CD4-positive, CD25-positive, alpha-beta regulatory T cell (primary cell): Measurements from ENCODE around the gene MORN1. TPM values are rescaled to one million over a fixed set of nuclear protein-coding genes. Genes with fewer than 3 reads are reported as not detected.

ENCODE experiments used
- ATAC-seq, 2 donors: fragments of 150-1000 bp; cut with Tn5 transposase; one replicate each; pipeline ENCODE4 v1.10.0; 2021; ENCODE audit warnings: low read depth in 2 of 2, moderate number of reproducible peaks in 2 of 2, moderate library complexity in 1 of 2
- DNase-seq, 3 donors: peaks; one replicate each; pipeline versions ENCODE4 v3.0.0 to v3.0.0-alpha.2; 2012 to 2022; ENCODE audit warnings: mixed read lengths in 1 of 3
- H3K27ac ChIP-seq: one replicate; pipeline ENCODE4 v1.7.0; 2013; ENCODE audit warnings: mild to moderate bottlenecking, low read length; ENCODE audit not compliant: insufficient read depth, poor library complexity, severe bottlenecking
- H3K27me3 ChIP-seq: one replicate; pipeline ENCODE4 v1.7.0; 2013; ENCODE audit warnings: low read length; ENCODE audit not compliant: control insufficient read depth, insufficient read depth
- H3K36me3 ChIP-seq: one replicate; pipeline ENCODE4 v1.7.0; 2013; ENCODE audit warnings: mild to moderate bottlenecking, low read length, moderate library complexity; ENCODE audit not compliant: control insufficient read depth, insufficient read depth
- H3K4me1 ChIP-seq: 2 replicates; pipeline ENCODE4 v1.7.0; 2013; ENCODE audit warnings: mild to moderate bottlenecking, low read length; ENCODE audit not compliant: insufficient read depth, control insufficient read depth, poor library complexity, severe bottlenecking
- H3K4me3 ChIP-seq: one replicate; pipeline ENCODE4 v1.7.0; 2013; ENCODE audit warnings: low read depth, mild to moderate bottlenecking, low read length, moderate library complexity
- H3K9me3 ChIP-seq, 2 experiments: 1 replicate in 1 of 2; 2 replicates in 1 of 2; pipeline ENCODE4 v1.7.0; 2013; ENCODE audit warnings: low read length in 2 of 2, mild to moderate bottlenecking in 1 of 2, moderate library complexity in 1 of 2; ENCODE audit not compliant: control insufficient read depth in 2 of 2
- H3K27ac Mint-ChIP-seq, 3 donors: one replicate each; pipeline ENCODE4 v1.8.0; 2020 to 2022; ENCODE audit warnings: mild to moderate bottlenecking in 3 of 3, mixed read lengths in 3 of 3, moderate library complexity in 2 of 3
- H3K27me3 Mint-ChIP-seq: one replicate; pipeline ENCODE4 v1.8.0; 2022; ENCODE audit warnings: mild to moderate bottlenecking, mixed read lengths
- H3K36me3 Mint-ChIP-seq: one replicate; pipeline ENCODE4 v1.8.0; 2020; ENCODE audit warnings: mixed read lengths
- H3K4me1 Mint-ChIP-seq, 4 donors: one replicate each; pipeline ENCODE4 v1.8.0; 2020 to 2022; ENCODE audit warnings: mixed read lengths in 4 of 4, mild to moderate bottlenecking in 1 of 4
- H3K4me3 Mint-ChIP-seq, 4 donors: one replicate each; pipeline ENCODE4 v1.8.0; 2020 to 2022; ENCODE audit warnings: mild to moderate bottlenecking in 4 of 4, mixed read lengths in 4 of 4, moderate library complexity in 3 of 4
- H3K9me3 Mint-ChIP-seq, 7 donors: one replicate each; pipeline ENCODE4 v1.8.0; 2020 to 2022; ENCODE audit warnings: mixed read lengths in 7 of 7, mild to moderate bottlenecking in 3 of 7, moderate library complexity in 2 of 7
- polyA plus RNA-seq, 4 donors: library from polyadenylated mRNA; unstranded; fragments of 300-500 nt; fragmentation: Illumina TruSeq; gene quantifications; one replicate each; pipeline ENCODE4 v1.2.3, GENCODE V29; 2021
- total RNA-seq: library from RNA; stranded (reverse); gene quantifications from one replicate; pipeline ENCODE4 v1.2.3, GENCODE V29; 2022

MORN1 gene
- total and polyA plus RNA-seq, 5 donors from 2014 or later = 1.3 to 7.3 (median 2.4) TPM

GRCh38 chr1:2429780-2430591 lies 38.6 kb upstream of the MORN1 start:
- H3K4me3 Mint-ChIP-seq = no peak overlapping the region
- Histone ChIP-seq H3K27me3 (no peaks in the 10 kb centered on the region), H3K4me3 (no peak overlapping the region), H3K27ac (no peak overlapping the region), H3K9me3 (peaks cover 0 to 11% of the 10 kb centered on the region in 2 experiments), H3K36me3 (no peaks in the 10 kb centered on the region), H3K4me1 (peaks cover 3% of the 10 kb centered on the region)
- H3K27ac Mint-ChIP-seq = peak overlapping the region in 1 of 3 donors; percentile 48
- DNase-seq = peak in 1 of 3 donors; percentile 20
- ATAC-seq = no peak
- no peaks in the 10 kb centered on the region for H3K27me3 Mint-ChIP-seq
- H3K4me1 Mint-ChIP-seq = no peaks in the 10 kb centered on the region
- H3K9me3 Mint-ChIP-seq = peaks cover 0 to 1% (median 0%) of the 10 kb centered on the region in 7 donors
- H3K36me3 Mint-ChIP-seq = no peaks in the 10 kb centered on the region

GRCh38 chr1:2428490-2428889 lies 37.1 kb upstream of the MORN1 start:
- Histone ChIP-seq H3K36me3 (no peaks in the 10 kb centered on the region), H3K4me1 (peaks cover 3% of the 10 kb centered on the region), H3K9me3 (peaks cover 0 to 11% of the 10 kb centered on the region in 2 experiments), H3K27me3 (no peaks in the 10 kb centered on the region), H3K4me3 (no peak overlapping the region), H3K27ac (no peak overlapping the region)
- H3K4me1 Mint-ChIP-seq = no peaks in the 10 kb centered on the region
- no peaks in the 10 kb centered on the region for H3K27me3 Mint-ChIP-seq
- H3K27ac Mint-ChIP-seq = no peak overlapping the region
- no peak overlapping the region for H3K4me3 Mint-ChIP-seq
- ATAC-seq (no peak), DNase-seq (no peak)
- H3K9me3 Mint-ChIP-seq = peaks cover 0 to 1% (median 0%) of the 10 kb centered on the region in 7 donors
- H3K36me3 Mint-ChIP-seq = no peaks in the 10 kb centered on the region

- Mint-ChIP-seq H3K27ac (no peak overlapping the region), H3K27me3 (no peaks in the 10 kb centered on the region), H3K36me3 (no peaks in the 10 kb centered on the region), H3K4me1 (no peaks in the 10 kb centered on the region), H3K4me3 (no peak overlapping the region), H3K9me3 (peaks cover 0 to 3% (median 0%) of the 10 kb centered on the region in 7 donors)
- Histone ChIP-seq H3K27me3 (no peaks in the 10 kb centered on the region), H3K27ac (no peak overlapping the region), H3K36me3 (no peaks in the 10 kb centered on the region), H3K9me3 (peaks cover 0 to 11% of the 10 kb centered on the region in 2 experiments), H3K4me1 (peaks cover 3% of the 10 kb centered on the region), H3K4me3 (no peak overlapping the region)
- ATAC-seq = no peak
- no peak for DNase-seq
Observed at GRCh38 chr1:2427976-2428375, 36.6 kb upstream of the MORN1 start.

- H3K4me3 ChIP-seq = no peak overlapping the region
- Mint-ChIP-seq H3K9me3 (peaks cover 0 to 7% (median 1%) of the 10 kb centered on the region in 7 donors), H3K4me1 (peaks cover 0 to 2% (median 0%) of the 10 kb centered on the region in 4 donors), H3K27ac (no peak overlapping the region), H3K36me3 (no peaks in the 10 kb centered on the region), H3K27me3 (no peaks in the 10 kb centered on the region), H3K4me3 (no peak overlapping the region)
- DNase-seq (no peak), ATAC-seq (no peak)
- peaks cover 3% of the 10 kb centered on the region for H3K4me1 ChIP-seq
- no peaks in the 10 kb centered on the region for H3K36me3 ChIP-seq
- no peaks in the 10 kb centered on the region for H3K27me3 ChIP-seq
- no peak overlapping the region for H3K27ac ChIP-seq
- H3K9me3 ChIP-seq = peaks cover 0 to 11% of the 10 kb centered on the region in 2 experiments
Observed at GRCh38 chr1:2427051-2427450, 35.7 kb upstream of the MORN1 start.

GRCh38 chr1:2426540-2426939 lies 35.2 kb upstream of the MORN1 start:
- Histone ChIP-seq H3K36me3 (no peaks in the 10 kb centered on the region), H3K4me3 (no peak overlapping the region), H3K27me3 (no peaks in the 10 kb centered on the region), H3K9me3 (peaks cover 0 to 11% of the 10 kb centered on the region in 2 experiments), H3K27ac (no peak overlapping the region), H3K4me1 (peaks cover 3% of the 10 kb centered on the region)
- peaks cover 0 to 7% (median 1%) of the 10 kb centered on the region in 7 donors for H3K9me3 Mint-ChIP-seq
- peaks cover 0 to 2% (median 0%) of the 10 kb centered on the region in 4 donors for H3K4me1 Mint-ChIP-seq
- H3K27me3 Mint-ChIP-seq = no peaks in the 10 kb centered on the region
- DNase-seq (no peak), ATAC-seq (no peak)
- no peak overlapping the region for H3K4me3 Mint-ChIP-seq
- H3K27ac Mint-ChIP-seq = no peak overlapping the region
- no peaks in the 10 kb centered on the region for H3K36me3 Mint-ChIP-seq

- no peak overlapping the region for H3K27ac ChIP-seq
- H3K9me3 ChIP-seq = peaks cover 0 to 11% of the 10 kb centered on the region in 2 experiments
- Mint-ChIP-seq H3K27me3 (no peaks in the 10 kb centered on the region), H3K36me3 (no peaks in the 10 kb centered on the region), H3K4me3 (no peak overlapping the region), H3K9me3 (peaks cover 0 to 7% (median 1%) of the 10 kb centered on the region in 7 donors), H3K4me1 (peaks cover 0 to 2% (median 0%) of the 10 kb centered on the region in 4 donors), H3K27ac (no peak overlapping the region)
- DNase-seq = no peak
- no peak for ATAC-seq
- no peak overlapping the region for H3K4me3 ChIP-seq
- H3K27me3 ChIP-seq = no peaks in the 10 kb centered on the region
- H3K4me1 ChIP-seq = peaks cover 3% of the 10 kb centered on the region
- H3K36me3 ChIP-seq = no peaks in the 10 kb centered on the region
Observed at GRCh38 chr1:2425892-2426291, 34.5 kb upstream of the MORN1 start.

- ATAC-seq = no peak
- Histone ChIP-seq H3K36me3 (no peaks in the 10 kb centered on the region), H3K4me1 (peaks cover 4% of the 10 kb centered on the region), H3K27me3 (no peaks in the 10 kb centered on the region), H3K9me3 (no peaks in the 10 kb centered on the region), H3K4me3 (no peak overlapping the region), H3K27ac (no peak overlapping the region)
- Mint-ChIP-seq H3K27ac (no peak overlapping the region), H3K9me3 (peaks cover 0 to 7% (median 0%) of the 10 kb centered on the region in 7 donors), H3K36me3 (no peaks in the 10 kb centered on the region), H3K4me3 (no peak overlapping the region), H3K4me1 (peaks cover 0 to 6% (median 1%) of the 10 kb centered on the region in 4 donors), H3K27me3 (no peaks in the 10 kb centered on the region)
- no peak for DNase-seq
Observed at GRCh38 chr1:2422523-2422922, 31.2 kb upstream of the MORN1 start.

GRCh38 chr1:2419416-2419815 lies 28.1 kb upstream of the MORN1 start:
- Mint-ChIP-seq H3K27ac (no peak overlapping the region), H3K9me3 (peaks cover 0 to 7% (median 0%) of the 10 kb centered on the region in 7 donors), H3K4me1 (peaks cover 5 to 31% (median 21%) of the 10 kb centered on the region in 4 donors), H3K27me3 (no peaks in the 10 kb centered on the region), H3K4me3 (peak overlapping the region in 1 of 4 donors; percentile 52), H3K36me3 (no peaks in the 10 kb centered on the region)
- Histone ChIP-seq H3K9me3 (no peaks in the 10 kb centered on the region), H3K4me3 (no peak overlapping the region), H3K4me1 (peaks cover 33% of the 10 kb centered on the region), H3K27ac (no peak overlapping the region), H3K36me3 (no peaks in the 10 kb centered on the region), H3K27me3 (no peaks in the 10 kb centered on the region)
- DNase-seq = no peak
- no peak for ATAC-seq
